ENCODE results near the gene NECAB3.

NECAB3 gene

DNA sequence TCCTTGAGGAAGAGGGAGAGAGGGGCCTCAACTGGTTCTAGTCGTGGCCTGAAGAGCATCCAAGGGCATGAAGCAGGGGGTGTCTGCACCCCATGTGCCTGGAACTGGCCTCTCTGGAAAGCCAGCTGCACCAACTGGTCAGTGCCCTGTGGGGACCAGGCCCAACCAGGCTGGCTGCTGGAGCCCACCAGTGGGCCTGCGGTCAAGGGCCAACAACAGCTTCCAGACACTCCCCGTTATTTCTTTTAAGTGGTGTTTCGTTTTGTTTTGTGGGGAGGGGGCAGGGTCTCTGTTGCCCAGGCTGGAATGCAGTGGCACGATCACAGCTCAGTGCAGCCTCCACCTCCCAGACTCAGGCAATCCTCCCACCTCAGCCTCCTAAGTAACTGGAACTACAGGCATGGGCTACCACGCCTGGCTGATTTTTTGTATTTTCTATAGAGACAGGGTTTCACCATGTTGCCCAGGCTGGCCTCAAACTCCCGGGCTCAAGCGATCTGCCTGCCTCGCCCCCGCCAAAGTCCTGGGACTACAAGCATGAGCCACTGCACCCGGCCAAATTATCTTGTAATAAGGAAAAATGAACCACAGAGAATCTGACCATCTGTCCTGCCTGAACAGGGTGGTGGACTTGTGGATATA is 24.0 kb downstream of the NECAB3 start:
- Histone ChIP-seq H3K27me3 (replicated peaks; ENCODE audit: insufficient read depth, low read length) (no peaks in the 10 kb centered on the region), H3F3A (ENCODE audit: insufficient read depth, low read length) (peaks cover 24% of the 10 kb centered on the region), H4K20me1 (ENCODE audit: insufficient read depth, low read length) (no peaks in the 10 kb centered on the region), H3K4me1 (ENCODE audit: low read length) (peaks cover 28% of the 10 kb centered on the region), H3K9me2 (replicated peaks; ENCODE audit: insufficient read depth, low read length) (no peaks in the 10 kb centered on the region), H3K9me3 (replicated peaks; ENCODE audit: insufficient read depth, low read length) (no peaks in the 10 kb centered on the region), H3K36me3 (replicated peaks; ENCODE audit: insufficient read depth, low read length) (no peaks in the 10 kb centered on the region; the same call in 1 of the 2 replicates), H3K79me2 (ENCODE audit: low read length) (no peaks in the 10 kb centered on the region), H2AFZ (ENCODE audit: low read length) (no peak overlapping the region), H3K4me3 (ENCODE audit: low read length) (no peak overlapping the region), H3K27ac (ENCODE audit: low read length) (no peak overlapping the region), H3K9ac (ENCODE audit: low read length) (no peak overlapping the region), H3K4me2 (ENCODE audit: low read depth, low read length) (no peak overlapping the region)
- TF ChIP-seq EZH2 (optimal IDR thresholded peaks at IDR 0.05; ENCODE audit: low read depth, low read length) (no peak), EZH2phosphoT487 (IDR thresholded peaks at IDR 0.05; ENCODE audit: low read length) (no peak)
- TF ChIP-seq, protein P1, sequence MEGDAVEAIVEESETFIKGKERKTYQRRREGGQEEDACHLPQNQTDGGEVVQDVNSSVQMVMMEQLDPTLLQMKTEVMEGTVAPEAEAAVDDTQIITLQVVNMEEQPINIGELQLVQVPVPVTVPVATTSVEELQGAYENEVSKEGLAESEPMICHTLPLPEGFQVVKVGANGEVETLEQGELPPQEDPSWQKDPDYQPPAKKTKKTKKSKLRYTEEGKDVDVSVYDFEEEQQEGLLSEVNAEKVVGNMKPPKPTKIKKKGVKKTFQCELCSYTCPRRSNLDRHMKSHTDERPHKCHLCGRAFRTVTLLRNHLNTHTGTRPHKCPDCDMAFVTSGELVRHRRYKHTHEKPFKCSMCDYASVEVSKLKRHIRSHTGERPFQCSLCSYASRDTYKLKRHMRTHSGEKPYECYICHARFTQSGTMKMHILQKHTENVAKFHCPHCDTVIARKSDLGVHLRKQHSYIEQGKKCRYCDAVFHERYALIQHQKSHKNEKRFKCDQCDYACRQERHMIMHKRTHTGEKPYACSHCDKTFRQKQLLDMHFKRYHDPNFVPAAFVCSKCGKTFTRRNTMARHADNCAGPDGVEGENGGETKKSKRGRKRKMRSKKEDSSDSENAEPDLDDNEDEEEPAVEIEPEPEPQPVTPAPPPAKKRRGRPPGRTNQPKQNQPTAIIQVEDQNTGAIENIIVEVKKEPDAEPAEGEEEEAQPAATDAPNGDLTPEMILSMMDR (IDR thresholded peaks at IDR 0.05; ENCODE audit: low read length), result no peak
- DNase-seq, result no peak

DNA sequence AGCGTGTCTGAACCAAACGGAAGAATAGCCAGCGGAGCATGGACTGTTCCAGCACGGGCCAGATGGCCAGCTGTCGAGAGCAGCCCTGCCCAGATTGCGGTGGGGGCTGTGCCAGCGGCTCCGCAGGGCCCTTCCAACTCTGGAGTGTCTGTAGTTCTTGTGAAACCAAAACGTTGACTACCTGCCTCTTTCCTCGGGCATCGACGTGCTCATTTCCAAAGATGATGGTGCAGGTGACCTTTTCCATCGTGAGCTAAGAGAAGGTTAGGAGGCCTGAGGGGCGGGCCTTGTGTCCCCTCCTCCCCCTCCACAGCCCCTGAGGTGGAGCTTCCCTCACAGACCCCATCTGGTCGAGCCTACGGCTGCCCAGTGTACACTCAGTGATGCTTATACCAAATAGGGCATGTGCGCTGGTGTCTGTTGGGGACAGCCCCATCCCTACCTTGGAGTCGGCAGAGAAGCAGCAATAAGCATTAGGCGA is 25.0 kb downstream of the NECAB3 start:
- Histone ChIP-seq H3F3A (ENCODE audit: insufficient read depth, low read length) (peaks cover 24% of the 10 kb centered on the region), H3K9ac (ENCODE audit: low read length) (no peak overlapping the region), H3K4me3 (ENCODE audit: low read length) (no peak overlapping the region), H3K27ac (ENCODE audit: low read length) (no peak overlapping the region), H3K9me2 (replicated peaks; ENCODE audit: insufficient read depth, low read length) (no peaks in the 10 kb centered on the region), H4K20me1 (ENCODE audit: insufficient read depth, low read length) (no peaks in the 10 kb centered on the region), H3K4me1 (ENCODE audit: low read length) (peaks cover 25% of the 10 kb centered on the region), H3K4me2 (ENCODE audit: low read depth, low read length) (no peak overlapping the region), H3K9me3 (replicated peaks; ENCODE audit: insufficient read depth, low read length) (no peaks in the 10 kb centered on the region), H2AFZ (ENCODE audit: low read length) (no peak overlapping the region), H3K27me3 (replicated peaks; ENCODE audit: insufficient read depth, low read length) (no peaks in the 10 kb centered on the region), H3K36me3 (replicated peaks; ENCODE audit: insufficient read depth, low read length) (no peaks in the 10 kb centered on the region; the same call in 1 of the 2 replicates), H3K79me2 (ENCODE audit: low read length) (no peaks in the 10 kb centered on the region)
- DNase-seq, result no peak
- TF ChIP-seq EZH2phosphoT487 (IDR thresholded peaks at IDR 0.05; ENCODE audit: low read length) (no peak), EZH2 (optimal IDR thresholded peaks at IDR 0.05; ENCODE audit: low read depth, low read length) (no peak)
- TF ChIP-seq, protein P1 (IDR thresholded peaks at IDR 0.05; ENCODE audit: low read length), result no peak

DNA sequence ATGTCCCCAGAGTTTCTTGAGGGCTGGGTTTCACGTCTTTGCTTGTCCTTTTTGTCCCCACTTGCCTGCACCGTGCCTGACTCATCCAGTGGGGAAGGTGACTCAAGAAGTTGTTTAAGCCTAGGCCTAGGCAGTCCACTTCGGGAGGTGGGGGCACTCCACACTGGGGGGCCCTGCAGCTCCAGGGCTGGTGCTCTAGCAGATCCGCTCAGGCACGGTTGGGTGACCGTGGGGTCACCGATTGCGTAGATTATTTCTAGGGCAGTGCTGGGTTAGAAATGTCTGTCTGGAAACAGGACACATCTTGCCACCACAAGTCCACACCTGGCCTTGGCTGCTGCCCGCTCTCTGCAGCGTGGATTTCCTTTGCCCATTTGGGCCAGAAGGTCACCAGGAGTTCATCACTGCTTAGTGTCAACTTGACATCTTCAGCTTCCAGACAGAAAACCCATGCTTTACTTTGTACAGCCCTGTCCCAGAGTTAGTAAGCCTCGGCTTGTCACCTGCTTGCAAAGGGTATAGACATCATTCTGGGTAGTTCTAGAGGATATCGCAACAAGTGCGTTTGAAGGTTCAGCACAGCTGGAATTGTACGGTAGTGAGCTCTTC is 25.7 kb downstream of the NECAB3 start:
- no peaks in the 10 kb centered on the region for H3K9me2 ChIP-seq (replicated peaks; ENCODE audit: insufficient read depth, low read length)
- H3K79me2 ChIP-seq (ENCODE audit: low read length), result no peaks in the 10 kb centered on the region
- no peaks in the 10 kb centered on the region for H3K9me3 ChIP-seq (replicated peaks; ENCODE audit: insufficient read depth, low read length)
- no peak for DNase-seq
- H3K4me2 ChIP-seq (ENCODE audit: low read depth, low read length), result peak overlapping the region; percentile 54; the same call in 1 of the 2 replicates
- peak overlapping the region; percentile 65; the same call in 1 of the 2 replicates for H3K27ac ChIP-seq (ENCODE audit: low read length)
- H4K20me1 ChIP-seq (ENCODE audit: insufficient read depth, low read length), result no peaks in the 10 kb centered on the region
- TF ChIP-seq, protein P1 (IDR thresholded peaks at IDR 0.05; ENCODE audit: low read length), result no peak
- TF ChIP-seq EZH2phosphoT487 (IDR thresholded peaks at IDR 0.05; ENCODE audit: low read length), result no peak
- no peak for TF ChIP-seq EZH2 (optimal IDR thresholded peaks at IDR 0.05; ENCODE audit: low read depth, low read length)
- no peak overlapping the region for H3K9ac ChIP-seq (ENCODE audit: low read length)
- no peaks in the 10 kb centered on the region for H3K27me3 ChIP-seq (replicated peaks; ENCODE audit: insufficient read depth, low read length)
- no peak overlapping the region for H3K4me3 ChIP-seq (ENCODE audit: low read length)
- H3K4me1 ChIP-seq (ENCODE audit: low read length), result peaks cover 24% of the 10 kb centered on the region
- H3K36me3 ChIP-seq (replicated peaks; ENCODE audit: insufficient read depth, low read length), result no peaks in the 10 kb centered on the region; the same call in 1 of the 2 replicates
- H3F3A ChIP-seq (ENCODE audit: insufficient read depth, low read length), result peaks cover 24% of the 10 kb centered on the region
- no peak overlapping the region for H2AFZ ChIP-seq (ENCODE audit: low read length)

Data from MM.1S (cell line).